ENCODE results near the gene SLK.

The SLK gene

GRCh38 chr10:103947799-103948516, 19.0 kb upstream of the SLK start:
- intact Hi-C loops (cut with DNase I; ENCODE audit: low total_unique reads) = no loop called here
- DNase-seq = no peak
- no peaks in the 10 kb centered on the region for H3K9me3 ChIP-seq
- H3K4me1 ChIP-seq = no peaks in the 10 kb centered on the region
- H3K36me3 ChIP-seq = no peaks in the 10 kb centered on the region
- TF ChIP-seq, protein P1, sequence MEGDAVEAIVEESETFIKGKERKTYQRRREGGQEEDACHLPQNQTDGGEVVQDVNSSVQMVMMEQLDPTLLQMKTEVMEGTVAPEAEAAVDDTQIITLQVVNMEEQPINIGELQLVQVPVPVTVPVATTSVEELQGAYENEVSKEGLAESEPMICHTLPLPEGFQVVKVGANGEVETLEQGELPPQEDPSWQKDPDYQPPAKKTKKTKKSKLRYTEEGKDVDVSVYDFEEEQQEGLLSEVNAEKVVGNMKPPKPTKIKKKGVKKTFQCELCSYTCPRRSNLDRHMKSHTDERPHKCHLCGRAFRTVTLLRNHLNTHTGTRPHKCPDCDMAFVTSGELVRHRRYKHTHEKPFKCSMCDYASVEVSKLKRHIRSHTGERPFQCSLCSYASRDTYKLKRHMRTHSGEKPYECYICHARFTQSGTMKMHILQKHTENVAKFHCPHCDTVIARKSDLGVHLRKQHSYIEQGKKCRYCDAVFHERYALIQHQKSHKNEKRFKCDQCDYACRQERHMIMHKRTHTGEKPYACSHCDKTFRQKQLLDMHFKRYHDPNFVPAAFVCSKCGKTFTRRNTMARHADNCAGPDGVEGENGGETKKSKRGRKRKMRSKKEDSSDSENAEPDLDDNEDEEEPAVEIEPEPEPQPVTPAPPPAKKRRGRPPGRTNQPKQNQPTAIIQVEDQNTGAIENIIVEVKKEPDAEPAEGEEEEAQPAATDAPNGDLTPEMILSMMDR (IDR thresholded peaks at IDR 0.05) = no peak
- no peak overlapping the region for H3K27ac ChIP-seq
- no peak overlapping the region for H3K4me3 ChIP-seq
- H3K27me3 ChIP-seq = peaks cover 0 to 9% of the 10 kb centered on the region in 2 donors

DNA sequence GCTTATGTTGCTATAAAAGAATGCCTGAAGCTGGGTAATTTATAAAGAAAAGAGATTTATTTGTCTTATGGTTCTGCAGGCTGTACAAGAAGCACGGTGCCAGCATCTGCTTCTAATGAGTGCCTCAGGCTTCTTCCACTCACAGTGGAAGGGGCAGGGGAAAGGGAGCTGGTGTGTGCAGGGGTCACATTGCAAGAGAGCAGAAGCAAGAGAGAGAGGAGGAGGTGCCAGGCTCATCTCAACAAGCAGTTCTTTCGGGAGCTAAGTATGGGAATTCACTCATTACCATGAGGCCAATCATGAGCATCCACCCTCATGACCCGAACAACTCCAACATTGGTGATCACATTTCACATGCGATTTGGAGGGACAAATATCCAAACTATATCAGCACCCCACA, 17.2 kb upstream of the SLK start:
- no peaks in the 10 kb centered on the region for H3K4me1 ChIP-seq
- no peak overlapping the region for H3K4me3 ChIP-seq
- no peak overlapping the region for H3K27ac ChIP-seq
- H3K36me3 ChIP-seq = no peaks in the 10 kb centered on the region
- DNase-seq = no peak
- H3K27me3 ChIP-seq = peaks cover 0 to 7% of the 10 kb centered on the region in 2 donors
- H3K9me3 ChIP-seq = peaks cover 0 to 4% (median 0%) of the 10 kb centered on the region in 3 donors
- intact Hi-C loops (cut with DNase I; ENCODE audit: low total_unique reads) = no loop called here
- TF ChIP-seq, protein P1 (IDR thresholded peaks at IDR 0.05) = no peak

DNA sequence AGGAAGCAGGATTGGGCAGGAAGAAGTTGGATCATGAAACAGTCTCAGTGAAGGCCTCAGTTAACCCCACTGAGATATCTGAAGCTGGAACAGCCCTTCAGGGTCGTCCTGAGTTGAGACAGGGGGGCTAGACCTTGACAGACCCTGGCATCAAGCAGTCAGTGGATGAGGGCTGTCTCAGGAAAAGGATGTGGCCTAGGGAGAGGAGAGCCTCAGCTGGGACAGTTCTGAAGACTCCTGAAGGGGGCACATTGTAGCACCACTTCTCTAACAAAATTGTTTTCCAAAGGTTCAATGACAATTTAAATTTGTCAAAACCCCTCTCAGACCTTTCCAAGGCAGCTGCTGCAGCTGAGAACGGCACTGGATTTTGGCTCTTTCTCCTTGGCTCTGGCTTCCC, 15.8 kb upstream of the SLK start:
- H3K9me3 ChIP-seq = peaks cover 0 to 4% (median 0%) of the 10 kb centered on the region in 3 donors
- no peak for DNase-seq
- TF ChIP-seq, protein P1 (IDR thresholded peaks at IDR 0.05) = no peak
- intact Hi-C loops (cut with DNase I; ENCODE audit: low total_unique reads) = no loop called here
- no peak overlapping the region for H3K27ac ChIP-seq
- H3K27me3 ChIP-seq = peaks cover 0 to 2% of the 10 kb centered on the region in 2 donors
- no peaks in the 10 kb centered on the region for H3K36me3 ChIP-seq
- H3K4me3 ChIP-seq = no peak overlapping the region
- H3K4me1 ChIP-seq = no peaks in the 10 kb centered on the region

DNA sequence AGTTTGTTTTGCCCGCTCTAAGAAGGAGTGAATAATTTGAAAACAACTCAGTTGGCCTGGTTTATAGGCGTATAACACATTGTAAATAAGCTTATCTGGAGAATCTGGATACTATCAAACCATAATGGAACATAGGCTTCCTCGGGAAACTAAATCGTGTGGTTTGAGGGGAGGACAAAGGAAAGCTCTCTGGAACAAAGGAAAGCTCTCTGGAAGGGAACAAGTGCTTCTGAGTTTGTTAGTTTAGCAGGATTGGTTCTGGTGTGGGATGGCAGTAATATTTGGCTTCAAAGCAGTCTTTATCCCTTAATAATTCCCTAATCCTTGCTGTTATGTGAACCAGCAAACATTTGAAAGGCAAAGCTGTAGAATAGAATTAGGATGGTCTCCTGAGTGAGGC, 15.0 kb upstream of the SLK start:
- Histone ChIP-seq H3K36me3 (no peaks in the 10 kb centered on the region), H3K27ac (no peak overlapping the region), H3K4me1 (no peaks in the 10 kb centered on the region), H3K4me3 (no peak overlapping the region), H3K27me3 (no peaks in the 10 kb centered on the region), H3K9me3 (peaks cover 0 to 4% (median 0%) of the 10 kb centered on the region in 3 donors)
- intact Hi-C loops (cut with DNase I; ENCODE audit: low total_unique reads) = no loop called here
- no peak for DNase-seq
- TF ChIP-seq, protein P1 (IDR thresholded peaks at IDR 0.05) = no peak

DNA sequence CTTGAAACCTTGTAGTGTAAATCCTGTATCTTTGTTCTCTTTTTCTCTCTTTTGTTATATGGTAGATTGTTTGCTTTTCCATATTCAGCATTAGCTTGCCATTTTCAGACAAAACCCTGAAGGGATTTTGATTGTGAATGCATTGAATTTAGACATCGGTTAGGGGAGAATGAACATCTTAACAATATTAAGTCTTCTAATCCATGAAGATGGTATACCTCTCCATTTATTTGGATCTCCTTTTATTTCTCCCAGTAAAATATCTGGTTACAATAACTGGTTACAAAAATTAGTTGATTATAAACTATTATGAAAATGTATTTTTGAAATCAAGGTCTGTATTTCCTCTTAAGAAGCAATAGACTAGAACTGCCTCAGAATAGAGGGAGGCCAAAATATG, 12.4 kb upstream of the SLK start:
- no peaks in the 10 kb centered on the region for H3K4me1 ChIP-seq
- intact Hi-C loops (cut with DNase I; ENCODE audit: low total_unique reads) = no loop called here

More for the DNA sequence above, 12.4 kb upstream of the SLK start:
- TF ChIP-seq, protein P1 (IDR thresholded peaks at IDR 0.05) = no peak
- peaks cover 0 to 4% (median 0%) of the 10 kb centered on the region in 3 donors for H3K9me3 ChIP-seq
- H3K4me3 ChIP-seq = no peak overlapping the region
- no peaks in the 10 kb centered on the region for H3K27me3 ChIP-seq
- H3K36me3 ChIP-seq = no peaks in the 10 kb centered on the region
- DNase-seq = no peak
- no peak overlapping the region for H3K27ac ChIP-seq
